Endodermal cell (in vitro differentiated cells): ENCODE data around the gene CTNNA2. TPM values are rescaled to one million over a fixed set of nuclear protein-coding genes. Genes with fewer than 3 reads are reported as not detected.
A peak's percentile ranks its signal among the peaks of the same experiment; 100 is the strongest.

Source experiments
- DNase-seq: peaks from one replicate; pipeline ENCODE4 v3.0.0-alpha.2; 2017
- H3K27ac ChIP-seq: 2 replicates; pipeline ENCODE4 v1.5.1; 2013; ENCODE audit warnings: mild to moderate bottlenecking, low read depth, low read length, moderate library complexity
- H3K27me3 ChIP-seq: 2 replicates; pipeline ENCODE4 v1.6.1; 2013; ENCODE audit warnings: mild to moderate bottlenecking, low read length, moderate library complexity; ENCODE audit not compliant: insufficient read depth, control insufficient read depth, poor library complexity, severe bottlenecking
- H3K36me3 ChIP-seq: 2 replicates; pipeline ENCODE4 v1.7.0; 2013; ENCODE audit warnings: mild to moderate bottlenecking, low read length, moderate library complexity; ENCODE audit not compliant: control insufficient read depth, insufficient read depth
- H3K4me1 ChIP-seq: one replicate; pipeline ENCODE4 v1.7.0; 2013; ENCODE audit warnings: low read length; ENCODE audit not compliant: control insufficient read depth, insufficient read depth
- H3K4me3 ChIP-seq: 2 replicates; pipeline ENCODE4 v1.5.1; 2013; ENCODE audit warnings: mild to moderate bottlenecking, low read length, moderate library complexity
- H3K9ac ChIP-seq: 2 replicates; pipeline ENCODE4 v1.6.1; 2013; ENCODE audit warnings: mild to moderate bottlenecking, low read length, moderate library complexity; ENCODE audit not compliant: poor library complexity, severe bottlenecking; ENCODE audit errors: extremely low read depth
- H3K9me3 ChIP-seq: 2 replicates; pipeline ENCODE4 v1.6.1; 2013; ENCODE audit warnings: mild to moderate bottlenecking, low read length, moderate library complexity; ENCODE audit not compliant: control insufficient read depth
- H3K27ac Mint-ChIP-seq: 2 replicates; pipeline ENCODE4 v1.8.0; 2020; ENCODE audit warnings: mixed read lengths
- H3K27me3 Mint-ChIP-seq: 2 replicates; pipeline ENCODE4 v1.8.0; 2021; ENCODE audit warnings: mild to moderate bottlenecking, mixed read lengths; ENCODE audit not compliant: insufficient read depth
- H3K36me3 Mint-ChIP-seq: 2 replicates; pipeline ENCODE4 v1.8.0; 2020; ENCODE audit warnings: low read depth, mixed read lengths
- H3K4me1 Mint-ChIP-seq: 2 replicates; pipeline ENCODE4 v1.8.0; 2020; ENCODE audit warnings: mixed read lengths
- H3K4me3 Mint-ChIP-seq: 2 replicates; pipeline ENCODE4 v1.8.0; 2020; ENCODE audit warnings: mild to moderate bottlenecking, moderate library complexity, mixed read lengths
- H3K9me3 Mint-ChIP-seq: 2 replicates; pipeline ENCODE4 v1.8.0; 2020; ENCODE audit warnings: mild to moderate bottlenecking, mixed read lengths
- CTCF ChIP-seq: fragments of 200-600 bp; sonication (generic); conservative IDR thresholded peaks from 2 replicates; pipeline ENCODE4 v1.5.0; 2021; ENCODE audit warnings: antibody characterized with exemption, mild to moderate bottlenecking
- WGBS, 2 experiments: methylation state at CpG; one replicate each; pipeline versions ENCODE4 v1.1.5 to v1.1.7; 2013; ENCODE audit warnings: missing lambda C conversion rate in 2 of 2, mixed read lengths in 1 of 2; ENCODE audit not compliant: insufficient coverage in 1 of 2, insufficient read length in 1 of 2; 5-methylcytosine and 5-hydroxymethylcytosine counted together
- total RNA-seq, 2 donors: library from RNA; stranded (reverse); fragmentation: NEBNext Ultra II Directional in 1 of 2; extraction: Animal tissue kit (Norgen Biotek cat#: 25700) in 1 of 2; gene quantifications; 2 replicates in 1 of 2; 3 replicates in 1 of 2; pipeline ENCODE4 v1.2.1, GENCODE V29; 2021

CTNNA2 gene
- total RNA-seq, 2 donors from 2014 or later = 7.7 to 9.8 TPM

GRCh38 chr2:79901161-79901560 is 388.3 kb downstream of the CTNNA2 start:
- no peaks in the 10 kb centered on the region for H3K36me3 Mint-ChIP-seq
- TF ChIP-seq CTCF = no peak
- H3K4me3 ChIP-seq = no peak overlapping the region
- H3K27ac ChIP-seq = no peak overlapping the region
- H3K4me1 Mint-ChIP-seq = peaks cover 6% of the 10 kb centered on the region
- H3K9me3 Mint-ChIP-seq = no peaks in the 10 kb centered on the region
- no peaks in the 10 kb centered on the region for H3K27me3 ChIP-seq
- H3K27ac Mint-ChIP-seq = no peak overlapping the region
- H3K9ac ChIP-seq = no peak overlapping the region
- no peaks in the 10 kb centered on the region for H3K36me3 ChIP-seq
- H3K4me1 ChIP-seq = no peaks in the 10 kb centered on the region
- H3K9me3 ChIP-seq = no peaks in the 10 kb centered on the region
- no peaks in the 10 kb centered on the region for H3K27me3 Mint-ChIP-seq
- DNase-seq = no peak
- H3K4me3 Mint-ChIP-seq = no peak overlapping the region

- no peak overlapping the region for H3K27ac ChIP-seq
- no peaks in the 10 kb centered on the region for H3K4me1 ChIP-seq
- no peaks in the 10 kb centered on the region for H3K9me3 Mint-ChIP-seq
- H3K9me3 ChIP-seq = no peaks in the 10 kb centered on the region
- no peaks in the 10 kb centered on the region for H3K36me3 Mint-ChIP-seq
- no peak overlapping the region for H3K9ac ChIP-seq
- no peaks in the 10 kb centered on the region for H3K27me3 Mint-ChIP-seq
- no peak for TF ChIP-seq CTCF
- no peak overlapping the region for H3K4me3 ChIP-seq
- no peaks in the 10 kb centered on the region for H3K36me3 ChIP-seq
- no peaks in the 10 kb centered on the region for H3K27me3 ChIP-seq
- WGBS, 2 experiments = 80 to 84% methylated on average over 2 to 5 of the region's 5 CpGs
- no peak overlapping the region for H3K4me3 Mint-ChIP-seq
- peak; percentile 59 for DNase-seq
- H3K4me1 Mint-ChIP-seq = peaks cover 6% of the 10 kb centered on the region
- H3K27ac Mint-ChIP-seq = no peak overlapping the region
These were observed 390.6 kb downstream of the CTNNA2 start for GRCh38 chr2:79903222-79904000.

GRCh38 chr2:79906139-79906890 is 393.5 kb downstream of the CTNNA2 start:
- Histone ChIP-seq H3K27me3 (no peaks in the 10 kb centered on the region), H3K4me3 (no peak overlapping the region), H3K27ac (no peak overlapping the region), H3K36me3 (no peaks in the 10 kb centered on the region), H3K9ac (no peak overlapping the region), H3K9me3 (no peaks in the 10 kb centered on the region), H3K4me1 (no peaks in the 10 kb centered on the region)
- TF ChIP-seq CTCF = no peak
- Mint-ChIP-seq H3K36me3 (no peaks in the 10 kb centered on the region), H3K9me3 (no peaks in the 10 kb centered on the region), H3K27me3 (no peaks in the 10 kb centered on the region), H3K4me3 (no peak overlapping the region), H3K27ac (no peak overlapping the region), H3K4me1 (no peaks in the 10 kb centered on the region)
- DNase-seq = no peak
- 87 to 91% methylated on average over 5 to 10 of the region's 10 CpGs for WGBS, 2 experiments
